Measurements from ENCODE around the gene NDOR1.
"Not testable (repeated sequence)": the region's sequence is repeated elsewhere in the genome, so short reads cannot be mapped to it uniquely, and the experiment has no call there.

Gene NDOR1

GRCh38 chr9:137256362-137256761, 50.9 kb downstream of the NDOR1 start:
- peaks cover 20% of the 10 kb centered on the region for H3K4me1 ChIP-seq (ENCODE audit: control insufficient read depth, insufficient read depth, low read length)
- no peaks in the 10 kb centered on the region for H3K9me3 ChIP-seq (ENCODE audit: control insufficient read depth, low read length)
- H3K36me3 ChIP-seq (ENCODE audit: control insufficient read depth, insufficient read depth, low read length, severe bottlenecking): peaks cover 9% of the 10 kb centered on the region
- no peaks in the 10 kb centered on the region for H3K27me3 ChIP-seq (replicated peaks; ENCODE audit: control insufficient read depth, insufficient read depth, low read length)
- peak overlapping the region; percentile 95 for H3K9ac ChIP-seq (ENCODE audit: low read length)
- DNase-seq (ENCODE audit: low read depth): no peak
- H3K4me3 ChIP-seq (ENCODE audit: low read length): peak overlapping the region; percentile 98

- H3K4me1 ChIP-seq (ENCODE audit: control insufficient read depth, insufficient read depth, low read length): peaks cover 20% of the 10 kb centered on the region
Measured at GRCh38 chr9:137256856-137257255, 51.4 kb downstream of the NDOR1 start.

GRCh38 chr9:137262173-137262908, 56.8 kb downstream of the NDOR1 start:
- not testable (repeated sequence) for H3K9me3 ChIP-seq (ENCODE audit: control insufficient read depth, low read length); H3K4me1 ChIP-seq (ENCODE audit: control insufficient read depth, insufficient read depth, low read length); H3K4me3 ChIP-seq (ENCODE audit: low read length); H3K9ac ChIP-seq (ENCODE audit: low read length); H3K27me3 ChIP-seq (replicated peaks; ENCODE audit: control insufficient read depth, insufficient read depth, low read length)
- DNase-seq (ENCODE audit: low read depth): peak; percentile 34
- peaks cover 36% of the 10 kb centered on the region for H3K36me3 ChIP-seq (ENCODE audit: control insufficient read depth, insufficient read depth, low read length, severe bottlenecking)

More at GRCh38 chr9:137256856-137257255, 51.4 kb downstream of the NDOR1 start:
- peak overlapping the region; percentile 95 for H3K9ac ChIP-seq (ENCODE audit: low read length)
- no peak for DNase-seq (ENCODE audit: low read depth)
- H3K9me3 ChIP-seq (ENCODE audit: control insufficient read depth, low read length): no peaks in the 10 kb centered on the region
- no peaks in the 10 kb centered on the region for H3K27me3 ChIP-seq (replicated peaks; ENCODE audit: control insufficient read depth, insufficient read depth, low read length)
- peaks cover 9% of the 10 kb centered on the region for H3K36me3 ChIP-seq (ENCODE audit: control insufficient read depth, insufficient read depth, low read length, severe bottlenecking)
- H3K4me3 ChIP-seq (ENCODE audit: low read length): peak overlapping the region; percentile 98

- Histone ChIP-seq H3K9ac (ENCODE audit: low read length) (no peak overlapping the region), H3K27me3 (replicated peaks; ENCODE audit: control insufficient read depth, insufficient read depth, low read length) (no peaks in the 10 kb centered on the region), H3K36me3 (ENCODE audit: control insufficient read depth, insufficient read depth, low read length, severe bottlenecking) (peaks cover 38% of the 10 kb centered on the region), H3K4me1 (ENCODE audit: control insufficient read depth, insufficient read depth, low read length) (peaks cover 2% of the 10 kb centered on the region), H3K4me3 (ENCODE audit: low read length) (no peak overlapping the region), H3K9me3 (ENCODE audit: control insufficient read depth, low read length) (no peaks in the 10 kb centered on the region)
- DNase-seq (ENCODE audit: low read depth): no peak
Measured at GRCh38 chr9:137262909-137263285, 57.4 kb downstream of the NDOR1 start.

- H3K9me3 ChIP-seq (ENCODE audit: control insufficient read depth, low read length): no peaks in the 10 kb centered on the region
- H3K4me1 ChIP-seq (ENCODE audit: control insufficient read depth, insufficient read depth, low read length): peaks cover 3% of the 10 kb centered on the region
- DNase-seq (ENCODE audit: low read depth): no peak
- H3K4me3 ChIP-seq (ENCODE audit: low read length): no peak overlapping the region
- no peak overlapping the region for H3K9ac ChIP-seq (ENCODE audit: low read length)
- peaks cover 41% of the 10 kb centered on the region for H3K36me3 ChIP-seq (ENCODE audit: control insufficient read depth, insufficient read depth, low read length, severe bottlenecking)
- H3K27me3 ChIP-seq (replicated peaks; ENCODE audit: control insufficient read depth, insufficient read depth, low read length): no peaks in the 10 kb centered on the region
Measured at GRCh38 chr9:137263506-137263905, 58.0 kb downstream of the NDOR1 start.

- H3K36me3 ChIP-seq (ENCODE audit: control insufficient read depth, insufficient read depth, low read length, severe bottlenecking): peaks cover 41% of the 10 kb centered on the region
- peaks cover 3% of the 10 kb centered on the region for H3K4me1 ChIP-seq (ENCODE audit: control insufficient read depth, insufficient read depth, low read length)
- H3K4me3 ChIP-seq (ENCODE audit: low read length): no peak overlapping the region
- H3K9ac ChIP-seq (ENCODE audit: low read length): no peak overlapping the region
- no peaks in the 10 kb centered on the region for H3K27me3 ChIP-seq (replicated peaks; ENCODE audit: control insufficient read depth, insufficient read depth, low read length)
- H3K9me3 ChIP-seq (ENCODE audit: control insufficient read depth, low read length): no peaks in the 10 kb centered on the region
- DNase-seq (ENCODE audit: low read depth): no peak
Measured at GRCh38 chr9:137264067-137264466, 58.6 kb downstream of the NDOR1 start.

GRCh38 chr9:137265496-137266161, 60.1 kb downstream of the NDOR1 start:
- H3K36me3 ChIP-seq (ENCODE audit: control insufficient read depth, insufficient read depth, low read length, severe bottlenecking): peaks cover 49% of the 10 kb centered on the region

GRCh38 chr9:137266162-137266527, 60.6 kb downstream of the NDOR1 start:
- Histone ChIP-seq H3K4me1 (ENCODE audit: control insufficient read depth, insufficient read depth, low read length) (peaks cover 3% of the 10 kb centered on the region), H3K27me3 (replicated peaks; ENCODE audit: control insufficient read depth, insufficient read depth, low read length) (no peaks in the 10 kb centered on the region), H3K36me3 (ENCODE audit: control insufficient read depth, insufficient read depth, low read length, severe bottlenecking) (peaks cover 53% of the 10 kb centered on the region), H3K9me3 (ENCODE audit: control insufficient read depth, low read length) (no peaks in the 10 kb centered on the region), H3K4me3 (ENCODE audit: low read length) (no peak overlapping the region), H3K9ac (ENCODE audit: low read length) (no peak overlapping the region)
- no peak for DNase-seq (ENCODE audit: low read depth)

More at GRCh38 chr9:137265496-137266161, 60.1 kb downstream of the NDOR1 start:
- no peak for DNase-seq (ENCODE audit: low read depth)
- Histone ChIP-seq H3K9ac (ENCODE audit: low read length) (no peak overlapping the region), H3K27me3 (replicated peaks; ENCODE audit: control insufficient read depth, insufficient read depth, low read length) (no peaks in the 10 kb centered on the region), H3K4me3 (ENCODE audit: low read length) (no peak overlapping the region), H3K4me1 (ENCODE audit: control insufficient read depth, insufficient read depth, low read length) (peaks cover 3% of the 10 kb centered on the region), H3K9me3 (ENCODE audit: control insufficient read depth, low read length) (no peaks in the 10 kb centered on the region)

All from adipocyte (in vitro differentiated cells).